Activated CD8-positive, alpha-beta T cell treated with anti-CD3 and anti-CD28 coated beads for 36 hours (primary cell): Measurements from ENCODE around the gene DLG2. TPM values are rescaled to one million over a fixed set of nuclear protein-coding genes. Genes with fewer than 3 reads are reported as not detected.

Experiments
- ATAC-seq: fragments of 200-7000 bp; cut with Tn5 transposase; one replicate; pipeline ENCODE4 v1.10.0; 2021; ENCODE audit warnings: mild to moderate bottlenecking, moderate library complexity
- CTCF ChIA-PET: fragments of 350-600 bp; sonication (Branson Sonifier 250); formaldehyde crosslinking; loops from one replicate; lab custom pipeline; 2021; ENCODE audit warnings: antibody characterized with exemption; lab: Charles Lee
- POLR2A ChIA-PET: fragments of 350-600 bp; sonication (Branson Sonifier 250); formaldehyde crosslinking; loops from one replicate; lab custom pipeline; 2021; ENCODE audit warnings: antibody characterized with exemption; lab: Charles Lee
- DNase-seq: peaks from one replicate; pipeline ENCODE4 v3.0.0-alpha.2; 2020
- H3K27ac Mint-ChIP-seq: one replicate; pipeline ENCODE4 v1.8.0; 2021; ENCODE audit warnings: mild to moderate bottlenecking, mixed read lengths
- H3K27me3 Mint-ChIP-seq: one replicate; pipeline ENCODE4 v1.8.0; 2021; ENCODE audit warnings: mixed read lengths
- H3K36me3 Mint-ChIP-seq: one replicate; pipeline ENCODE4 v1.8.0; 2021; ENCODE audit warnings: low read depth, mixed read lengths
- H3K4me1 Mint-ChIP-seq: one replicate; pipeline ENCODE4 v1.8.0; 2021; ENCODE audit warnings: low read depth, mixed read lengths
- H3K4me3 Mint-ChIP-seq: one replicate; pipeline ENCODE4 v1.8.0; 2021; ENCODE audit warnings: mild to moderate bottlenecking, moderate library complexity, mixed read lengths
- H3K9me3 Mint-ChIP-seq: one replicate; pipeline ENCODE4 v1.8.0; 2021; ENCODE audit warnings: mixed read lengths
- intact Hi-C: fragments of 100-400 bp; cut with micrococcal nuclease; formaldehyde crosslinking; loops from one replicate; pipeline ENCODE4 v1.10.0; 2022
- total RNA-seq, 2 experiments: library from RNA; stranded (reverse); gene quantifications; one replicate each; pipeline ENCODE4 v1.2.3, GENCODE V29; 2021
- TF ChIP-seq, protein P1 (sequence below): fragments of 200-600 bp; IDR thresholded peaks from one replicate; pipeline ENCODE4 v1.8.0; 2022; ENCODE audit warnings: antibody characterized with exemption, mild to moderate bottlenecking

The DLG2 gene
- total RNA-seq, 2 experiments from 2014 or later: 2.2 to 2.6 TPM

DNA sequence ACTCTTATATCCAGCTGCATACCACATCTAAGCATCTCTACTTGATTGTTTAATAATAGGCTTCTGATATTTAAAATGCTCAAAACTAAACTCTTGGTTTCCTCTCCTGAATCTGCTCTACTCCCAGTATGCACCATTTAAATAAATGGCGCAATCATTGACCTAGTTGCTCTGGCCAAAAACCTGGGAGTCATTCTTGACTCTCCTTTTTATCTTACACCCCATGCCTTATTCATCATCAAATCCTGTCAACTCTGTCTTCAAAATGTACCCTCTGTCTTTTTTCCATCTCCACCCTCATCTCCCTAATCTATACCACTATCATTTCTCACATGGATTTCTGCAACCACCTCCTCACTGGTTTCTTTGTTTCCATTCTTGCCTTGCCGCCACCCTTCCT, 1941.4 kb downstream of the DLG2 start:
- ATAC-seq: no peak
- intact Hi-C loops: no loop called here
- H3K36me3 Mint-ChIP-seq: no peaks in the 10 kb centered on the region
- CTCF ChIA-PET: no interaction called here
- H3K27ac Mint-ChIP-seq: no peak overlapping the region
- no peak for DNase-seq
- peaks cover 2% of the 10 kb centered on the region for H3K27me3 Mint-ChIP-seq
- H3K9me3 Mint-ChIP-seq: no peaks in the 10 kb centered on the region
- H3K4me1 Mint-ChIP-seq: no peaks in the 10 kb centered on the region
- POLR2A ChIA-PET: no interaction called here
- H3K4me3 Mint-ChIP-seq: no peak overlapping the region
- TF ChIP-seq, protein P1, sequence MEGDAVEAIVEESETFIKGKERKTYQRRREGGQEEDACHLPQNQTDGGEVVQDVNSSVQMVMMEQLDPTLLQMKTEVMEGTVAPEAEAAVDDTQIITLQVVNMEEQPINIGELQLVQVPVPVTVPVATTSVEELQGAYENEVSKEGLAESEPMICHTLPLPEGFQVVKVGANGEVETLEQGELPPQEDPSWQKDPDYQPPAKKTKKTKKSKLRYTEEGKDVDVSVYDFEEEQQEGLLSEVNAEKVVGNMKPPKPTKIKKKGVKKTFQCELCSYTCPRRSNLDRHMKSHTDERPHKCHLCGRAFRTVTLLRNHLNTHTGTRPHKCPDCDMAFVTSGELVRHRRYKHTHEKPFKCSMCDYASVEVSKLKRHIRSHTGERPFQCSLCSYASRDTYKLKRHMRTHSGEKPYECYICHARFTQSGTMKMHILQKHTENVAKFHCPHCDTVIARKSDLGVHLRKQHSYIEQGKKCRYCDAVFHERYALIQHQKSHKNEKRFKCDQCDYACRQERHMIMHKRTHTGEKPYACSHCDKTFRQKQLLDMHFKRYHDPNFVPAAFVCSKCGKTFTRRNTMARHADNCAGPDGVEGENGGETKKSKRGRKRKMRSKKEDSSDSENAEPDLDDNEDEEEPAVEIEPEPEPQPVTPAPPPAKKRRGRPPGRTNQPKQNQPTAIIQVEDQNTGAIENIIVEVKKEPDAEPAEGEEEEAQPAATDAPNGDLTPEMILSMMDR: no peak

DNA sequence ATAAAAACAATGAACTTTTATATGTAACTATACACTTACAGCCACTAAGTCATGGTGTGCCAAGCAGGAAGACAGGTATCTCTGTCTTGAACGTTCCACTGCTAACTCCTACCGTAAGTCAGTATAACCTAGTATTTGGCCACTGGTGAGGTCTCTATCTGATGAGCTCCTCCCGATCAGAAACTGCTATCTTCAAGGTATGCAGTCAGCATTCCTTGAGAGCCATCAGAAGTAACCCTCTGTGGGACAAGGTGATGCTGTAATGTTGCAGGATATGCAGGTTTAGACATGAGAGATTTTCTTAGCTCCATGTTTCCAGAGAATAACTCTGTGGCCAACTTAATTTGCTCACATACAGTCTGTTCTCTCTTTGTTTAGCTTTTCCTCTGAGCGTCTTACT, 1943.1 kb downstream of the DLG2 start:
- intact Hi-C loops: no loop called here
- TF ChIP-seq, protein P1: no peak
- no peaks in the 10 kb centered on the region for H3K36me3 Mint-ChIP-seq
- H3K4me1 Mint-ChIP-seq: no peaks in the 10 kb centered on the region
- H3K9me3 Mint-ChIP-seq: no peaks in the 10 kb centered on the region
- no peak overlapping the region for H3K27ac Mint-ChIP-seq
- DNase-seq: no peak
- ChIA-PET POLR2A (no interaction called here), CTCF (no interaction called here)
- H3K4me3 Mint-ChIP-seq: no peak overlapping the region
- peaks cover 4% of the 10 kb centered on the region for H3K27me3 Mint-ChIP-seq
- no peak for ATAC-seq

DNA sequence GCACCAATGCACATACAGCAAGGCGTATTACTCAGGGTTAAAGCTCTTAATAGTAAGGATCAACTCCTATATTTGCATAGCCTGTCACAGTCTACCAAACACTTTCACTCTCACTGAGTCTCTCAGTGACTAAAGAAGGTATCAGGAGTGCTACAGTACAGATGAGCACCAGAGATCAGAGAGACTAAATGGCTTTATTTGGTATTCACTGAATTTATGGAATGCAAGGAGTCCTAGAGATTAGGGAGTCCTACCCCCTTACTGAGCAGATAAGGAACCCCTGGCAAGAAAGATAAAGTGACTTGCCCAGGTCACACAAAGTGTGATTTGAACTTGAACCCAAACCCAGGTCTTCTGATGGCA, 1944.6 kb downstream of the DLG2 start:
- Mint-ChIP-seq H3K4me3 (no peak overlapping the region), H3K27ac (no peak overlapping the region), H3K36me3 (no peaks in the 10 kb centered on the region), H3K9me3 (no peaks in the 10 kb centered on the region), H3K27me3 (peaks cover 4% of the 10 kb centered on the region), H3K4me1 (no peaks in the 10 kb centered on the region)
- TF ChIP-seq, protein P1: no peak
- POLR2A ChIA-PET: no interaction called here
- CTCF ChIA-PET: no interaction called here
- DNase-seq (no peak), ATAC-seq (no peak)
- intact Hi-C loops: no loop called here

DNA sequence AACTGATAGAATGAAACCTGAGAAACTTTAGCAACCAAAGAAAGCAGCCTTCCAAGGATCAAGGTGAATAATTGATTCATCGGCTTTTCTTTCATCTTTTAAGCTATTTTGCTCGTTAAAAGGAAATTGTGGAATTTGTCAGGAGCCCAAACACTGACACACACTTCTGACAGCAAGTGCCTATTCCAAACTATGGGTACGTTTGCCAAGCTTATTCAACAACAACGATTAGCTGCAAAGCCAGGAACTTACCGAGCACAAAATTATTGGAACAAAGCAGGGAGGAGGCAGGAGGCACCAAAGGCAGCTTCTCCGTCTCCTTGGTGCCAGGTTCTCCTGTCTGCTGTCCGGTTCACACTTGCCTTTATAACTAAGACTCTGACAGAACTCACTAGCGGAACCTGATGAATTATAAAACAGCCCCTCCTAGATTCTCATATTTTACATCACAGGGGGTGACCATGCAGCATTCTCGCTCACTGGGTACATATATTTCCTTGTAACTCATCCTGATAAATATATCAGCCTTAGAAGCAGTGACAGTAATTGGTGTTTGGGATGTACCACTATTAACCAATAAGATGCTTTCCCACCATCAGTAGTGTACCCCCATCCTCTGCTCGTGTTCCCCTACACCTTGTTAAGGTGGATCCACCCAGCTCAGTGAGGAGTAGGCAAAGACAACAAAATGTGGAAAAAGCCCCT, 1945.1 kb downstream of the DLG2 start:
- H3K27ac Mint-ChIP-seq: no peak overlapping the region
- no peaks in the 10 kb centered on the region for H3K4me1 Mint-ChIP-seq
- H3K27me3 Mint-ChIP-seq: peaks cover 4% of the 10 kb centered on the region
- TF ChIP-seq, protein P1: no peak
- intact Hi-C loops: no loop called here
- ATAC-seq: no peak
- ChIA-PET POLR2A (no interaction called here), CTCF (no interaction called here)
- no peak for DNase-seq
- no peak overlapping the region for H3K4me3 Mint-ChIP-seq
- no peaks in the 10 kb centered on the region for H3K36me3 Mint-ChIP-seq
- H3K9me3 Mint-ChIP-seq: no peaks in the 10 kb centered on the region

DNA sequence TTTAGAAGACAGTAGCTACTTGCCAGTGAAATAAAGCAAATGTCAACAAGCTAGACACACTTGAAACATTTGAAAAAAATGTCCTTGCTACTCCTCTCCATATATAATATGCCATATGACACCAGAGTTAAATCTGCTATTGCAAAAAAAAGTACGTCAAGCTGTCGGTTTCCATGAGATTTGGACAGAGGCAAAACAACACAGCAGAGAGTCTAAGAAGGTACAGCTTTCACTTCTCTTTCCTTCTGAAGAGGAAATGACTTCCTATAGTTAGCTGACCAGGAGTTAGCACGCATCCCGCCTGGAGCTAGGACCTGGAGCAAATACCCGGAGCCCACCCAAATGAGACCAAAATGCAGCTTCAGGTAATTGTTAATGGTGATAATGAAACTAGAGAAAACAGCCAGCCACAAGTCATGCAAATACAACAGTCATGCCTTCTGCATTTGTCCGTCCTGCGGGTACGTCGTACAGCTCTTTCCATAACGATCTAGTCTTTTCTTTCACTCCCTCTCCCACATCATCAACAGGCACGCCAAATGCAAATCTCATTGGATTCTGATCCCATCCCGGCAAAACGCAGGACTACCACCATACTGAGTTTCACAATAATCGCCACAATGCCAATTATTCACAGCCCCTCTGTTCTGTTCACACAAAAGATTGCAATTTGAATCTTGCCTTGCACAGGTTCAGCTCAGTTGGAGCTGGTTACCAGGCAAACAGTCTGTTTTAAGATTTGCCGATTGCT, 1945.9 kb downstream of the DLG2 start:
- intact Hi-C loops: no loop called here

More for the DNA sequence above, 1945.9 kb downstream of the DLG2 start:
- Mint-ChIP-seq H3K27me3 (peaks cover 4% of the 10 kb centered on the region), H3K4me3 (no peak overlapping the region), H3K27ac (no peak overlapping the region), H3K9me3 (no peaks in the 10 kb centered on the region), H3K4me1 (no peaks in the 10 kb centered on the region), H3K36me3 (no peaks in the 10 kb centered on the region)
- TF ChIP-seq, protein P1: no peak
- ChIA-PET CTCF (no interaction called here), POLR2A (no interaction called here)
- DNase-seq (no peak), ATAC-seq (no peak)
